ENCODE measurements around the gene PDIA2. TPM values are rescaled to one million over a fixed set of nuclear protein-coding genes. Genes with fewer than 3 reads are reported as not detected.

The PDIA2 gene
- total and polyA plus RNA-seq, 11 donors: 0.17 to 9.3 (median 3.1) TPM

DNA sequence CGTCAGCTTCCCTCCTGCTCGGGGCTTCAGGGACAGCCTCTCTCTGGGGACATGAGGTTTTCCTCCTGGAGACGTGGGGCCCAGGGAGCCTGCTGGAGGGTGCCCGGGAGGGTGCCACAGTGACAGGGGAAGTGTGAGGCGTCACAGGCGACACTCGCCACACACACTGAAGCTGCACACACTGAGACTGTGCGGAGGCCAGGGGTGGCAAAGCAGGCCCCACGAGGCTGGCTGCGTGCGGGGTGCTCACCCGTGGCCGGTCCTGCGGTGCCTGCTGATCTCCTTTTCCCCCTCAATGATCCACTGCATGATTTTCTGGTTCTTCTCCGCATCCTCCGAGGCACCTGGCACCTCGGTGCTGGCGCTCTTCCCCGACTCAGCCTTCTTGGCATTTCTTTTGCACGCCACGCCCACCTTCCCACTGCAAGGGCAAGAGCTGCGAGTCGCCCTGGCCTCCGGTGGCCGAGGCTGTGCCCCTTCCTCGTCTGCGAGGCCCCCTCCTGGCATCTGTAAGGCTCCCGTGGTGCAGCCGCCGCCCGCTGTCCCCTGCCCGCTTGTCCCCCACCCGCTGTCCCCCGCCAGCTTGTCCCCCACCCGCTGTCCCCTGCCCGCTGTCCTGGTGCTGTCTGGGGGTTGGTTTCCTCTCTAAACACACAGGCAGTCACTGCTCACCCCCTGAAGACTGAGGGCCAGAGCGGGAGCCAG, 14.0 kb downstream of the PDIA2 start:
- no peaks in the 10 kb centered on the region for H3K4me1 ChIP-seq
- H3K36me3 ChIP-seq: peaks cover 0 to 56% (median 37%) of the 10 kb centered on the region in 9 donors
- H3K9me3 ChIP-seq: no peaks in the 10 kb centered on the region
- H3K27ac ChIP-seq: no peak overlapping the region
- peak in 1 of 5 donors; percentile 32 for DNase-seq
- no peak for TF ChIP-seq CTCF (IDR thresholded peaks at IDR 0.05)
- TF ChIP-seq POLR2A (IDR thresholded peaks at IDR 0.05): no peak
- ATAC-seq: no peak
- intact Hi-C loops (cut with DNase I): no loop called here
- 93 to 96% (median 94%) methylated on average over 34 to 37 of the region's 37 CpGs for WGBS, 4 donors
- H3K27me3 ChIP-seq: no peaks in the 10 kb centered on the region
- H3K4me3 ChIP-seq: no peak overlapping the region

GRCh38 chr16:297832-298231, 14.9 kb downstream of the PDIA2 start:
- TF ChIP-seq POLR2A (IDR thresholded peaks at IDR 0.05) (no peak), CTCF (IDR thresholded peaks at IDR 0.05) (no peak)
- Histone ChIP-seq H3K27ac (no peak overlapping the region), H3K9me3 (no peaks in the 10 kb centered on the region), H3K27me3 (no peaks in the 10 kb centered on the region), H3K4me3 (no peak overlapping the region), H3K36me3 (peaks cover 0 to 55% (median 40%) of the 10 kb centered on the region in 9 donors), H3K4me1 (no peaks in the 10 kb centered on the region)
- intact Hi-C loops (cut with DNase I): no loop called here
- ATAC-seq (peak in 1 of 4 donors; percentile 16), DNase-seq (no peak)
- 94 to 96% (median 94%) methylated on average over 25 to 32 of the region's 32 CpGs for WGBS, 4 donors

DNA sequence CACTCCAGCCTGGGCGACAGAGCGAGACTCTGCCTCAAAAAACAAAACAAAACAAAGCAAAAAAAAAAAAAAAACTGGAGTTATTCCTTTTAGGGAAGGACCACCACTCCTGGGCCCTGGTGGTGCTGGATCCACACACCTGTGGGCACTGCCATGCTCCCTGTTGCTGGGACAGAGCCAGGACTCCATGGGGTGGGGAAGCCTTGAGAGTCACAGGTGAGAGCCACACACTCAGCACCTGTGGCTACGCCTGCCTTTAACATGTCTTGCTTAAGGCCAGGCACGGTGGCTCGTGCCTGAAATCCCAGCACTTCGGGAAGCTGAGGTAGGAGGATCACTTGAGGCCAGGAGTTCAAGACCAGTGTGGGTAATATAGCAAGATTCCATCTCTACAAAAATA, 18.3 kb downstream of the PDIA2 start:
- ATAC-seq (no peak), DNase-seq (no peak)
- Histone ChIP-seq H3K4me3 (no peak overlapping the region), H3K36me3 (peaks cover 0 to 60% (median 37%) of the 10 kb centered on the region in 9 donors), H3K27me3 (no peaks in the 10 kb centered on the region), H3K4me1 (no peaks in the 10 kb centered on the region), H3K9me3 (no peaks in the 10 kb centered on the region), H3K27ac (no peak overlapping the region)
- intact Hi-C loops (cut with DNase I): no loop called here
- no peak for TF ChIP-seq POLR2A (IDR thresholded peaks at IDR 0.05)
- no peak for TF ChIP-seq CTCF (IDR thresholded peaks at IDR 0.05)
- WGBS, 4 donors: 93 to 96% (median 95%) methylated on average over 6 of the region's 6 CpGs

- H3K27me3 ChIP-seq: no peaks in the 10 kb centered on the region
- H3K4me3 ChIP-seq: no peak overlapping the region
- WGBS, 4 donors: 96 to 99% (median 98%) methylated on average over 10 to 13 of the region's 13 CpGs
- no peak for TF ChIP-seq POLR2A (IDR thresholded peaks at IDR 0.05)
- TF ChIP-seq CTCF (IDR thresholded peaks at IDR 0.05): no peak
- DNase-seq (peak in 1 of 5 donors; percentile 60), ATAC-seq (no peak)
- H3K9me3 ChIP-seq: no peaks in the 10 kb centered on the region
- intact Hi-C loops (cut with DNase I): no loop called here
- no peak overlapping the region for H3K27ac ChIP-seq
- H3K36me3 ChIP-seq: peaks cover 0 to 60% (median 37%) of the 10 kb centered on the region in 9 donors
- H3K4me1 ChIP-seq: no peaks in the 10 kb centered on the region
These were observed 19.0 kb downstream of the PDIA2 start for GRCh38 chr16:301950-302349.

Measured in heart left ventricle (tissue), 16 donors.